Esophagus squamous epithelium (tissue), 4 donors: ENCODE data around the gene SLC13A1.

Source experiments
- POLR2A ChIP-seq, 4 donors: fragments of 450-650 bp; IDR thresholded peaks; one replicate each; pipeline ENCODE4 v1.6.1; 2017; ENCODE audit warnings: antibody characterized with exemption in 4 of 4, mild to moderate bottlenecking in 4 of 4, moderate library complexity in 3 of 4
- TF ChIP-seq, protein P1 (sequence below), 6 experiments: fragments of 450-650 bp in 4 of 6; fragments of 200-600 bp in 2 of 6; sonication (generic) in 2 of 6; IDR thresholded peaks; one replicate each; pipeline ENCODE4 v1.5.1; 2016 to 2019; ENCODE audit warnings: antibody characterized with exemption in 6 of 6, mild to moderate bottlenecking in 4 of 6, moderate library complexity in 4 of 6

DNA sequence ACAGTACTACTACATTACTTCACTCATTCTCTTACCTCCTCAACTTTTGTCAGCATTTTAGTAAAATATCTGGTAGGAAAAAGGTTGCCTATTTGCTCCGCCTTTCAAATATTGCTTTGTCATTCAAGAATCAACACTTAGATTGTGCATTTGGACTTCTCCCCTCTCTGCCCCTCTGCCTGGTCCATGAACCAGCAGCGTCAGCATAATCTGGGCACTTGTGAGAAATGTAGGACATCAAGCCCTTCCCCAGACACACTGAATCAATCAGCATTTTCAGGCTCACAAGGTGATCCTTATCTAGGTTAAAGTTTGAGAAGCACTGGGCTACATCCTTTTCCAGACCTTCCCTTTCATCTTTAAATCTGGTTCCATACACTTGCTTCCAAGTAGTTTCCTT, 16.3 kb downstream of the SLC13A1 start:
- TF ChIP-seq POLR2A (IDR thresholded peaks at IDR 0.05) = no peak
- TF ChIP-seq, protein P1, sequence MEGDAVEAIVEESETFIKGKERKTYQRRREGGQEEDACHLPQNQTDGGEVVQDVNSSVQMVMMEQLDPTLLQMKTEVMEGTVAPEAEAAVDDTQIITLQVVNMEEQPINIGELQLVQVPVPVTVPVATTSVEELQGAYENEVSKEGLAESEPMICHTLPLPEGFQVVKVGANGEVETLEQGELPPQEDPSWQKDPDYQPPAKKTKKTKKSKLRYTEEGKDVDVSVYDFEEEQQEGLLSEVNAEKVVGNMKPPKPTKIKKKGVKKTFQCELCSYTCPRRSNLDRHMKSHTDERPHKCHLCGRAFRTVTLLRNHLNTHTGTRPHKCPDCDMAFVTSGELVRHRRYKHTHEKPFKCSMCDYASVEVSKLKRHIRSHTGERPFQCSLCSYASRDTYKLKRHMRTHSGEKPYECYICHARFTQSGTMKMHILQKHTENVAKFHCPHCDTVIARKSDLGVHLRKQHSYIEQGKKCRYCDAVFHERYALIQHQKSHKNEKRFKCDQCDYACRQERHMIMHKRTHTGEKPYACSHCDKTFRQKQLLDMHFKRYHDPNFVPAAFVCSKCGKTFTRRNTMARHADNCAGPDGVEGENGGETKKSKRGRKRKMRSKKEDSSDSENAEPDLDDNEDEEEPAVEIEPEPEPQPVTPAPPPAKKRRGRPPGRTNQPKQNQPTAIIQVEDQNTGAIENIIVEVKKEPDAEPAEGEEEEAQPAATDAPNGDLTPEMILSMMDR (IDR thresholded peaks at IDR 0.05) = no peak
